ENCODE results near the gene PODXL2.

Gene PODXL2

DNA sequence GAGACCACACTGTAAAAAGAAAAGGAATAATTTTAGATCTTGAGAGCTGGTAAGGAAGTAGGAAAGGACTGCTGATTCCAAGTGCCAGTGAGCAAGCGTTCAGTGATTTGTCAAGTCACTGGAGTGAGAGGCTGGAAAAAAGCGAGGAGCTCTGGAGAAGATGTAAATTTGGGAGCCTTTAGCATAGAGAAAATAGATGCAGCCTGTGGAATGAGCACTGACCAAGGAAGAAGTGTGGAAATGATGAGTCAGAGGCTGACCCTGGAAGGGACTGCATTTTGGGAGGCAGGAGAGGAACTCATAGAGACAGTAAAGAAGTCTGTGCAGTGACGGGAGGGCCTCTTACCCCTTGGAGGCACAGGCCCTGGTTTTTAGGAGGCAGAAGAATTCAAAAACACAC, 26.7 kb downstream of the PODXL2 start:
- CTCF ChIA-PET: no interaction called here
- POLR2A ChIA-PET: no interaction called here
- TF ChIP-seq CTBP1 (IDR thresholded peaks at IDR 0.05; ENCODE audit: borderline replicate concordance) (no peak), NFRKB (IDR thresholded peaks at IDR 0.05) (no peak), FOXK2 (IDR thresholded peaks at IDR 0.05) (no peak), HDGF (IDR thresholded peaks at IDR 0.05; ENCODE audit: borderline replicate concordance) (no peak), SUZ12 (IDR thresholded peaks at IDR 0.05) (no peak), PKNOX1 (IDR thresholded peaks at IDR 0.05) (no peak), TARDBP (IDR thresholded peaks at IDR 0.05) (no peak), ZNF384 (IDR thresholded peaks at IDR 0.05) (no peak), FOXA1 (IDR thresholded peaks at IDR 0.05) (no peak), SP1 (IDR thresholded peaks at IDR 0.05) (no peak), ELF4 (IDR thresholded peaks at IDR 0.05) (no peak), LEF1 (IDR thresholded peaks at IDR 0.05; ENCODE audit: borderline replicate concordance) (no peak)
- DNase-seq (ENCODE audit: extremely low spot score): no peak

DNA sequence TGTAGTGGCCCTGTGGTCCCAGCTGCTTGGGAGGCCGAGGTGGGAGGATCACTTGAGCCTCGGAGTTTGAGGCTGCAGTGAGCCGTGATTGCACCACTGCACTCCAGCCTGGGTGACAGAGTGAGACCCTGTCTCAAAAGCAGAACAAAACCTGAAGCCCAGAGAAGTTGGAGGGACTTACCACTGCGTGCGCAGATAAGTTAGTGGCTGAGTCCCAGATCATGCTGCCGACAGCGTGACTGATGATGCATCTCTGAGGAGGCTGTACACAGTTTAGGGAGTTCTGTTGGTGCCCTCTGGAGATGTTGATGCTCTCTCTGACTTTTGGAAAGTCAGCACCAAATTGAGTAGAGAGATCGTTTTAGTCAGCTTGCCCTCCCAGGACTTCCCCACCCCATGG, 27.9 kb downstream of the PODXL2 start:
- TF ChIP-seq SUZ12 (IDR thresholded peaks at IDR 0.05) (no peak), TARDBP (IDR thresholded peaks at IDR 0.05) (no peak), LEF1 (IDR thresholded peaks at IDR 0.05; ENCODE audit: borderline replicate concordance) (no peak), FOXM1 (IDR thresholded peaks at IDR 0.05; ENCODE audit: borderline replicate concordance) (no peak), ELF4 (IDR thresholded peaks at IDR 0.05) (no peak), FOXA1 (IDR thresholded peaks at IDR 0.05) (no peak), FOXK2 (IDR thresholded peaks at IDR 0.05) (no peak), ZNF384 (IDR thresholded peaks at IDR 0.05) (no peak), L3MBTL2 (conservative IDR thresholded peaks at IDR 0.05) (no peak), PKNOX1 (IDR thresholded peaks at IDR 0.05) (no peak), CTBP1 (IDR thresholded peaks at IDR 0.05; ENCODE audit: borderline replicate concordance) (no peak), ARNT (IDR thresholded peaks at IDR 0.05) (no peak), SP1 (IDR thresholded peaks at IDR 0.05) (no peak), HDGF (IDR thresholded peaks at IDR 0.05; ENCODE audit: borderline replicate concordance) (no peak), NFRKB (IDR thresholded peaks at IDR 0.05) (no peak)
- ChIA-PET POLR2A (no interaction called here), CTCF (no interaction called here)
- DNase-seq (ENCODE audit: extremely low spot score): no peak

DNA sequence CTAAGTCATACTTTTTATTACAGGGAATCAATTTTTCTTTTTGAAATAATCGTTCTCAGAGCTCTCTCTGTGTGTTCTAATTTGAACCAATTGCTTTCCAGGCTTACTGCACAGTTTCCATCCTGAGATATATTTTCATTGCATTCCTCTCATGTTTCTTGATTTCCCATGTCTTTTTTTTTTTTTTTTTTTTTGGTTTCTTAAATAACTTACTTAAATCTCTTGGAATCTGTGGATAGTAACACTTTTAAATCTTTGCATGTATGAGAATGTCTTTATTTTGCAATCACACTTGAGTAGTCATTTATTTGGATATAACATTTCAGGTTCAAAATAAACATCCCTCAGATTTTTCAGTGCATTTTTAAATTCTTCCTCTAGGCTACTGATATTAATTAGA, 29.2 kb downstream of the PODXL2 start:
- TF ChIP-seq SUZ12 (IDR thresholded peaks at IDR 0.05) (no peak), HDGF (IDR thresholded peaks at IDR 0.05; ENCODE audit: borderline replicate concordance) (no peak), FOXA1 (IDR thresholded peaks at IDR 0.05) (no peak), ZNF384 (IDR thresholded peaks at IDR 0.05) (no peak), LEF1 (IDR thresholded peaks at IDR 0.05; ENCODE audit: borderline replicate concordance) (no peak), FOXM1 (IDR thresholded peaks at IDR 0.05; ENCODE audit: borderline replicate concordance) (no peak), ARNT (IDR thresholded peaks at IDR 0.05) (no peak), BHLHE40 (IDR thresholded peaks at IDR 0.05; ENCODE audit: borderline replicate concordance) (no peak), SP1 (IDR thresholded peaks at IDR 0.05) (no peak), TARDBP (IDR thresholded peaks at IDR 0.05) (no peak), FOXK2 (IDR thresholded peaks at IDR 0.05) (no peak), ELF4 (IDR thresholded peaks at IDR 0.05) (no peak), CTBP1 (IDR thresholded peaks at IDR 0.05; ENCODE audit: borderline replicate concordance) (no peak), NFRKB (IDR thresholded peaks at IDR 0.05) (no peak), PKNOX1 (IDR thresholded peaks at IDR 0.05) (no peak), L3MBTL2 (conservative IDR thresholded peaks at IDR 0.05) (no peak)
- ChIA-PET CTCF (interaction anchor here (0.7 kb wide), 1 partner anchor 38 kb away, joined by 3 read pairs; no protein-coding TSS in a partner anchor), POLR2A (no interaction called here)
- DNase-seq (ENCODE audit: extremely low spot score): no peak

GRCh38 chr3:127660621-127661251, 31.8 kb downstream of the PODXL2 start:
- no peak for DNase-seq (ENCODE audit: extremely low spot score)
- TF ChIP-seq CTBP1 (IDR thresholded peaks at IDR 0.05; ENCODE audit: borderline replicate concordance): no peak
- no peak for TF ChIP-seq LEF1 (IDR thresholded peaks at IDR 0.05; ENCODE audit: borderline replicate concordance)
- no peak for TF ChIP-seq FOXM1 (IDR thresholded peaks at IDR 0.05; ENCODE audit: borderline replicate concordance)
- ChIA-PET CTCF (no interaction called here), POLR2A (no interaction called here)

DNA sequence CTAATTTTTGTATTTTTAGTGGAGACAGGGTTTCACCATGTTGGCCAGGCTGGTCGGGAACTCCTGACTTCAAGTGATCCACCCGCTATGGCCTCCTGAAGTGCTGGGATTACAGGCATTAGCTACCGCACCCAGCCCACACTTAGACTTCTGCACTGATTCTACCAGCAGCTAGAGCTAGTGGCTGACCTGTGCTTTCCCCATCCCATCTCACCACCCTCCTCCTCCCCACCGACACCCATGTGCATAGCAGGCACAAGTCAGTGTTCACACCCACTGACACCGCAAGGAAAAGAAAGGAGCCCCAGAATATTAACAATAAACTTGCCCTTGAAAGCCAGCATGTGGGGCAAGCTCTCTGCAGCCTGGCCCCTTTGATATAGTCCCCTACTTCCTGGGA, 32.6 kb downstream of the PODXL2 start:
- CTCF ChIA-PET: no interaction called here
- POLR2A ChIA-PET: no interaction called here
- DNase-seq (ENCODE audit: extremely low spot score): no peak
- TF ChIP-seq TARDBP (IDR thresholded peaks at IDR 0.05) (no peak), HDGF (IDR thresholded peaks at IDR 0.05; ENCODE audit: borderline replicate concordance) (no peak), NFRKB (IDR thresholded peaks at IDR 0.05) (no peak), PKNOX1 (IDR thresholded peaks at IDR 0.05) (no peak)

DNA sequence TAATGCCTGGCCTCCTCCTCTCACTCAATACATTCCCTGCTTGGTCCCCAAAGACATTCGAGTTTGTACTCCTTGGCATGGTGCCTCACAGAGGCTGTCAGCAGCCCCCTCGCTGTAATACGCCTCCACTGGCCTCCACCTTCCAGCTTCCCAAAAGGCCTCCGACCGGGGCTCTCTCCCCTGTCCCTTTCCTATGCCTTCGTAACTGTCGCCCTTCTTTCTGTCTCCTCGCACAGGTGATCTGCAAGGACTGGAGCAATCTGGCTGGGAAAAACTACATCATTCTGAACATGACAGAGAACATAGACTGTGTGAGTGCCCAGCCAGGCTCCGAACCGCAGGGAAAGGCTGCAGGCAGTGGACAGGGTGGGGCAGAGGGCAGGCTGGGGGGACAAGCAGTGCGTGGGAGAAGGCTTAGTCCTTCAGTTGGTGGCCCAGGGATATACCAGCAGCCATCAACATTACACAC, 33.0 kb downstream of the PODXL2 start:
- POLR2A ChIA-PET: no interaction called here
- DNase-seq (ENCODE audit: extremely low spot score): no peak
- no peak for TF ChIP-seq FOXA1 (IDR thresholded peaks at IDR 0.05)
- no peak for TF ChIP-seq L3MBTL2 (conservative IDR thresholded peaks at IDR 0.05)
- no peak for TF ChIP-seq PKNOX1 (IDR thresholded peaks at IDR 0.05)
- TF ChIP-seq FOXK2 (IDR thresholded peaks at IDR 0.05): no peak
- no peak for TF ChIP-seq HDGF (IDR thresholded peaks at IDR 0.05; ENCODE audit: borderline replicate concordance)
- no peak for TF ChIP-seq BHLHE40 (IDR thresholded peaks at IDR 0.05; ENCODE audit: borderline replicate concordance)
- no peak for TF ChIP-seq ARNT (IDR thresholded peaks at IDR 0.05)
- TF ChIP-seq ELF4 (IDR thresholded peaks at IDR 0.05): no peak
- no peak for TF ChIP-seq CTBP1 (IDR thresholded peaks at IDR 0.05; ENCODE audit: borderline replicate concordance)
- TF ChIP-seq LEF1 (IDR thresholded peaks at IDR 0.05; ENCODE audit: borderline replicate concordance): no peak
- TF ChIP-seq NFRKB (IDR thresholded peaks at IDR 0.05): no peak
- no peak for TF ChIP-seq SP1 (IDR thresholded peaks at IDR 0.05)
- TF ChIP-seq TARDBP (IDR thresholded peaks at IDR 0.05): no peak
- no peak for TF ChIP-seq ZNF384 (IDR thresholded peaks at IDR 0.05)
- TF ChIP-seq FOXM1 (IDR thresholded peaks at IDR 0.05; ENCODE audit: borderline replicate concordance): no peak
- no peak for TF ChIP-seq SUZ12 (IDR thresholded peaks at IDR 0.05)
- CTCF ChIA-PET: interaction anchor here (0.6 kb wide), 1 partner anchor 18 kb away, joined by 4 read pairs; no protein-coding TSS in a partner anchor
